ENCODE results near the gene CREB5. TPM values are rescaled to one million over a fixed set of nuclear protein-coding genes. Genes with fewer than 3 reads are reported as not detected.
A peak's percentile ranks its signal among the peaks of the same experiment; 100 is the strongest.

The CREB5 gene
- polyA plus RNA-seq, 1 donor from 2014 or later = 3.7 TPM

GRCh38 chr7:28861825-28862224 is 449.5 kb downstream of the CREB5 start:
- Histone ChIP-seq H3K9ac (ENCODE audit: low read length) (no peak overlapping the region), H3K36me3 (ENCODE audit: insufficient read depth, low read length) (no peaks in the 10 kb centered on the region), H4K20me1 (ENCODE audit: insufficient read depth) (no peaks in the 10 kb centered on the region), H3K9me2 (ENCODE audit: insufficient read depth, low read length) (no peaks in the 10 kb centered on the region), H3K27ac (ENCODE audit: low read length) (peak overlapping the region; percentile 9), H3K4me3 (ENCODE audit: low read length) (no peak overlapping the region), H3K9me3 (ENCODE audit: low read length) (no peaks in the 10 kb centered on the region), H2AFZ (ENCODE audit: low read depth, low read length) (no peak overlapping the region), H3F3A (ENCODE audit: insufficient read depth, low read length, poor library complexity, severe bottlenecking) (no peaks in the 10 kb centered on the region), H3K27me3 (ENCODE audit: insufficient read depth, low read depth, low read length) (no peaks in the 10 kb centered on the region), H3K79me2 (replicated peaks; ENCODE audit: insufficient read depth, low read length) (no peaks in the 10 kb centered on the region), H3K4me2 (ENCODE audit: low read length) (no peak overlapping the region)
- TF ChIP-seq MXI1 (conservative IDR thresholded peaks at IDR 0.05; ENCODE audit: poor library complexity, severe bottlenecking) (no peak), EZH2 (IDR thresholded peaks at IDR 0.05; ENCODE audit: borderline replicate concordance, insufficient read depth, low read length, poor library complexity, severe bottlenecking) (no peak), SMC3 (conservative IDR thresholded peaks at IDR 0.05; ENCODE audit: poor library complexity) (no peak), EP300 (conservative IDR thresholded peaks at IDR 0.05; ENCODE audit: poor library complexity, severe bottlenecking) (no peak), POLR2AphosphoS5 (IDR thresholded peaks at IDR 0.05) (no peak), CTCF (IDR thresholded peaks at IDR 0.05; ENCODE audit: poor library complexity, severe bottlenecking) (no peak), REST (IDR thresholded peaks at IDR 0.05; ENCODE audit: borderline replicate concordance) (no peak), RAD21 (conservative IDR thresholded peaks at IDR 0.05) (no peak), TAF1 (IDR thresholded peaks at IDR 0.05; ENCODE audit: low read depth) (no peak)

- Histone ChIP-seq H3K27ac (ENCODE audit: low read length) (no peak overlapping the region), H3K36me3 (ENCODE audit: insufficient read depth, low read length) (no peaks in the 10 kb centered on the region), H3K79me2 (replicated peaks; ENCODE audit: insufficient read depth, low read length) (no peaks in the 10 kb centered on the region), H4K20me1 (ENCODE audit: insufficient read depth) (no peaks in the 10 kb centered on the region), H2AFZ (ENCODE audit: low read depth, low read length) (no peak overlapping the region), H3K9me3 (ENCODE audit: low read length) (no peaks in the 10 kb centered on the region), H3K9me2 (ENCODE audit: insufficient read depth, low read length) (no peaks in the 10 kb centered on the region), H3F3A (ENCODE audit: insufficient read depth, low read length, poor library complexity, severe bottlenecking) (no peaks in the 10 kb centered on the region), H3K4me3 (ENCODE audit: low read length) (no peak overlapping the region), H3K4me2 (ENCODE audit: low read length) (no peak overlapping the region), H3K9ac (ENCODE audit: low read length) (no peak overlapping the region), H3K27me3 (ENCODE audit: insufficient read depth, low read depth, low read length) (no peaks in the 10 kb centered on the region)
- TF ChIP-seq RAD21 (conservative IDR thresholded peaks at IDR 0.05) (no peak), POLR2AphosphoS5 (IDR thresholded peaks at IDR 0.05) (no peak), SMC3 (conservative IDR thresholded peaks at IDR 0.05; ENCODE audit: poor library complexity) (no peak)
Observed at GRCh38 chr7:28862595-28863272, 450.4 kb downstream of the CREB5 start.
